ENCODE results near the gene XPNPEP1. TPM values are rescaled to one million over a fixed set of nuclear protein-coding genes. Genes with fewer than 3 reads are reported as not detected.

Gene XPNPEP1
- total RNA-seq, 4 donors from 2014 or later = 64.9 to 97.7 (median 81.9) TPM

DNA sequence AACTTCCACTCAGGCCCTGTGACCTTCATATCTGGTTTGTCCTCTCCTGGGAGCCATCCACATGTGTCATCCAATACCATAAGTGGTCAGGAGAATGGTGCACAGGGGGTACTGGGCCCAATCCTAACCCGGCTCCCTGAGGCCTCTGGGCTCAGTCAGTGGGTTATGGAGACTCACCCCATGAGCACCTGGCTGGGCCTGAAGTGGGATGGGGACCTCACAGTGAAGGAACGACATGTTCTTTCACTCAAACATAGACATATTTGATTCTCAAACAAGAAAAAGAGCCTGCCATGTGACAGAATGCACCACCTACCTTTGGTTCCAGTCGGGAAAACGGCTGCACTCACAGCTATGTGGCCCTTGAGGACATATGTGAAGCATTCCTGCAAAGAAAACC is 51.8 kb downstream of the XPNPEP1 start:
- TF ChIP-seq, protein P1, sequence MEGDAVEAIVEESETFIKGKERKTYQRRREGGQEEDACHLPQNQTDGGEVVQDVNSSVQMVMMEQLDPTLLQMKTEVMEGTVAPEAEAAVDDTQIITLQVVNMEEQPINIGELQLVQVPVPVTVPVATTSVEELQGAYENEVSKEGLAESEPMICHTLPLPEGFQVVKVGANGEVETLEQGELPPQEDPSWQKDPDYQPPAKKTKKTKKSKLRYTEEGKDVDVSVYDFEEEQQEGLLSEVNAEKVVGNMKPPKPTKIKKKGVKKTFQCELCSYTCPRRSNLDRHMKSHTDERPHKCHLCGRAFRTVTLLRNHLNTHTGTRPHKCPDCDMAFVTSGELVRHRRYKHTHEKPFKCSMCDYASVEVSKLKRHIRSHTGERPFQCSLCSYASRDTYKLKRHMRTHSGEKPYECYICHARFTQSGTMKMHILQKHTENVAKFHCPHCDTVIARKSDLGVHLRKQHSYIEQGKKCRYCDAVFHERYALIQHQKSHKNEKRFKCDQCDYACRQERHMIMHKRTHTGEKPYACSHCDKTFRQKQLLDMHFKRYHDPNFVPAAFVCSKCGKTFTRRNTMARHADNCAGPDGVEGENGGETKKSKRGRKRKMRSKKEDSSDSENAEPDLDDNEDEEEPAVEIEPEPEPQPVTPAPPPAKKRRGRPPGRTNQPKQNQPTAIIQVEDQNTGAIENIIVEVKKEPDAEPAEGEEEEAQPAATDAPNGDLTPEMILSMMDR (IDR thresholded peaks at IDR 0.05; ENCODE audit: low read depth) = no peak

DNA sequence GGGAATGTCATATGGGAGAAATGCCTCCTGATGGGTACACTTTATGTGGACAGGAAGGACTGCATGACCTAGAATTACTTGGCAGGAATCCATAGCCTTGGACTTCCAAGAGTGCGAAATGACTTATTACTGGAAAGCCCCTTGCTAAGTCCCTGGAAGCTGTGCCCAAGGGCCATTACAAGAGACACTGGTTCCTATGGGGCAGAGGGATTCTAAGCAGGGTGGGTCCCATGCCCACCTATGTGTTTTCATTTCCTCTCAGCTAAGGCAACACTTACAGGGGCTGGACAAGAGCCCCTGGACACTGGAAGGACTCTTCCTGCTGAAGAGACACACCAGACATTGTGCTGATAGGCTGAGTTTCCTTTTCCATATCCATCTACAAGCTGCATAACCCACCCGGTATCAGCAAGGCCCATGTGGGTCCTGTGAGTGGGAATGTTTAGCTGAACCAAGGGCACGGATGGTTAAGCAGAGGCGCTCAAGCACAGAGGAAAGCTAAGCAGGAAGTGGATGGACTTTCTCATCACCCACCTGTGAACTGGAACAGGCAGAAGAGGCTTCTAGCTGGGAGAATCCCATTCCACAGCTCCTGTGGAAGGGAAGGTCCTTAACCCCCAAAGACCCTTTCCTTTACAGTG is 56.2 kb downstream of the XPNPEP1 start:
- TF ChIP-seq, protein P1 (IDR thresholded peaks at IDR 0.05; ENCODE audit: low read depth) = no peak

DNA sequence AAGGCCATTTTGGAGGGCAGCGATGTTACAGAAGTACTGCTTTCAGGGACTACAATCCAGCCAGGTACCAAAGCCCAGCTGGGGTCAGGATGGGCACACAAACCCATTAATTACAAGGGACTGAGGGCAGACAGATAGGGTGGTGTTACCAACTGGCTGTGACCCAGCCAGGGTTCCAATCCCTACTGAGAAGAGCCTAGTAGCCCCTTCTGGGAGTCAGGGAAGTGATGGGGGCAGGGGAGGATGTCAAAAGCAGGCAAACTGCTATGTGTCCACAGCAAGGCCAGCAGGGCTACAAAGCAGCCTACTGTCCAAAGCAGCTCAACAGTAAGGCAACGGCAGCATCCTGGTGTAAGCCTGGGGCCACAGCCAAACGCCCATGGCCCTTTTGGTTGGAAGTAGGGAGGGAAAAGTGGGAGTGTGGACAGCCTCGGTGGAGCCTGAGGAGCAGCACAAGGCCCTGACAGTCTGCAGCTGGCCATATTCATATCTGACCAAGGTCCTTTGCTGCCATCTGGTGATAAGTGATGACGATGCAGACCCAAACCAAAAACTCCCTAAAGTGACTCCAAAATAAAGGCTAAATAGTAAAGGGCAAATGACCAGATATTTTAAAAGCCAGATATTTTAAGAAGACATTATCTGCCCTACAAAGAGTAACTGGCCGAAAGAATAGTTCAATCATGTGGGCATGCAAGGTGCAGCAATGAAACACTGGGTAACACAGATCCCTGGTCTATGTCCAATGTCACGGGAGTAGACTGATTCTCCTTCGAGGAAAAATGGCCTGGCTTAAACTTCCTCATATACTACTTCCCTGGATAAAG is 56.9 kb downstream of the XPNPEP1 start:
- TF ChIP-seq, protein P1 (IDR thresholded peaks at IDR 0.05; ENCODE audit: low read depth) = no peak

DNA sequence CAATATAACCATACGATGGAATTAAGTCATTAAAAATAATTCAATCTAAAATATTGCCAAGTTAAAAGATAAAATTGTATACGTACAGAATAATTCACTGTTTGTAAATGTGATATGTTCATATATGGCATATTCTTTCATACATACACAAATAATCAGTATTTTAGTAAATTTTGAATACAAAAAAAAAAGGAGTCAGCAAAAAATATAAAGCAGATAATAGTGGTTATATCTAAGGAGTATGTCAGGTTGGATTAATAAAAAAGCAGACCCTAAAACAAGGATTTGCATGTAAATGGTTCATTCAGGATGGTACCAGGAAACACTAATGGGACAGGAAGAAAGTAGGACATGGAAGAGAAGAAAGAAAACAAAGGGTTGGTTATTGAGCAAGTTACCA is 59.5 kb downstream of the XPNPEP1 start:
- TF ChIP-seq, protein P1 (IDR thresholded peaks at IDR 0.05; ENCODE audit: low read depth) = no peak

DNA sequence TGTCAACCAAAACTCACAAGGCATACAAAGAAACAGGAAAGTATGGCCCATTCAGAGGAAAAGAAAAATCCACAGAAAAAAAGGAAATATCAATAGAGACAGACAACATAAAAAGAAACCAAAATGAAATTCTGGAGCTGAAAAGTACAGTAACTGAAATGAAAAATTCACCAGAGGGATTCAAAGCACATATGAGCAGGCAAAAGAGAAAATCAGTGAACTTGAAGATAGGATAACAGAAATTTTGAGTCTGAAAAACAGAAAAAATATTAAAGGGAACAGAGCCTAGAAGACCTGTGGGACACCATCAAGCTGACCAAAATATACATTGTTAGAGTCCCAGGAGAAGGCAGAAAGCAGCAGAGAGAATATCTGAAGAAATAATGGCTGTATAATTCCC is 60.6 kb downstream of the XPNPEP1 start:
- TF ChIP-seq, protein P1 (IDR thresholded peaks at IDR 0.05; ENCODE audit: low read depth) = no peak

DNA sequence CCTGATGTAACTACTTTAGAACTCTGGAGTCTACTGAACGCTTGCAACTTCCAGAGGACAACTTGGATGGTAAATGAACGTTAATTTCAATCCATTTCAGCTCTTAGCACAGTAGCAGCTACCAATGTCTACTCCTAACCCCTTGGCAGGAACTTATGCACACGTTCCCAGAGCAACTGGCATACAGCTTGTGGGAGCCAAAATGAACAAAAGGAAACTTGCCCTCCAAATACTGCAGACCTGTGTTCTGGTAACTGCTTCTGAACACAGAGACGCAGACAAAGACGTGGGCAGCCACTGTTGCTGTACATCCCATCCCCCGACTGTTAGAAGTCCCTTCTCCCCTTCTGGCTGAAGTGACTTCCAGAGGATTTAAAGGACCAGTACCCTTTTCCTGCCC is 61.3 kb downstream of the XPNPEP1 start:
- TF ChIP-seq, protein P1 (IDR thresholded peaks at IDR 0.05; ENCODE audit: low read depth) = no peak

DNA sequence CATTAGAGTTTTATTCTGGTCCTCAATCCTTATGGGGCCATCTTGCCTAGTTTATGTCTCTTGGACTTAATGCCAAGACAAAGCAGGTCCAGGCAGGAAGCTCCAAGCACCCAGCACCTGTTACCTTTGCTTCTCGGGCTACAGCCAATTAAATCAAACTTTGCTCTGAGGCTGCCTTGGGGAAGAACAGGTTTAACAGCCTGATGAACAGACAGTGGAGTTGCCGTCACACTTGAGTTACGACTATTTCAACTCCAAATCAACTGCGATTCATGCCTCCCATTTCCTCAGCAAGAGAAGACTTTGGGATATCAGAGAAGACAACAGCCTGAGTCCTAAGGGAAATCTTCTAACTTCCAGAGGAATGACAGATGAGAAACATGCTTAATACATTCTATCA is 62.2 kb downstream of the XPNPEP1 start:
- TF ChIP-seq, protein P1 (IDR thresholded peaks at IDR 0.05; ENCODE audit: low read depth) = no peak
